MM.1S (cell line): ENCODE results near the gene ABHD16A.

Experiments used
- DNase-seq: peaks from one replicate; pipeline ENCODE4 v3.0.0-alpha.2; 2015
- H2AFZ ChIP-seq: fragments of 300-600 bp; sonication (generic); 2 replicates; pipeline ENCODE4 v1.6.0; 2016; ENCODE audit warnings: antibody characterized with exemption, low read length
- H3F3A ChIP-seq: fragments of 300-600 bp; sonication (generic); 2 replicates; pipeline ENCODE4 v1.6.1; 2016; ENCODE audit warnings: mild to moderate bottlenecking, antibody characterized with exemption, low read length, moderate library complexity, mixed read lengths; ENCODE audit not compliant: insufficient read depth
- H3K27ac ChIP-seq: fragments of 300-600 bp; sonication (generic); 2 replicates; pipeline ENCODE4 v1.5.1; 2016; ENCODE audit warnings: mild to moderate bottlenecking, low read length
- H3K27me3 ChIP-seq: fragments of 300-600 bp; sonication (generic); replicated peaks from 2 replicates; pipeline ENCODE4 v1.6.0; 2016; ENCODE audit warnings: low read length; ENCODE audit not compliant: insufficient read depth
- H3K36me3 ChIP-seq: fragments of 300-600 bp; sonication (generic); replicated peaks from 2 replicates; pipeline ENCODE4 v1.6.1; 2016; ENCODE audit warnings: mild to moderate bottlenecking, low read length, mixed read lengths; ENCODE audit not compliant: insufficient read depth
- H3K4me1 ChIP-seq: fragments of 300-600 bp; sonication (generic); 2 replicates; pipeline ENCODE4 v1.6.1; 2016; ENCODE audit warnings: low read length, mixed read lengths
- H3K4me2 ChIP-seq: fragments of 300-600 bp; sonication (generic); 2 replicates; pipeline ENCODE4 v1.6.0; 2016; ENCODE audit warnings: low read depth, low read length
- H3K4me3 ChIP-seq: fragments of 300-600 bp; sonication (generic); 2 replicates; pipeline ENCODE4 v1.5.1; 2016; ENCODE audit warnings: low read length, mixed read lengths
- H3K79me2 ChIP-seq: fragments of 300-600 bp; sonication (generic); 2 replicates; pipeline ENCODE4 v1.6.1; 2016; ENCODE audit warnings: mixed run types, low read length, mixed read lengths
- H3K9ac ChIP-seq: fragments of 300-600 bp; sonication (generic); 2 replicates; pipeline ENCODE4 v1.6.1; 2016; ENCODE audit warnings: low read length, mixed read lengths
- H3K9me2 ChIP-seq: fragments of 300-600 bp; sonication (generic); replicated peaks from 2 replicates; pipeline ENCODE4 v1.6.1; 2016; ENCODE audit warnings: mild to moderate bottlenecking, low read length, mixed read lengths; ENCODE audit not compliant: insufficient read depth
- H3K9me3 ChIP-seq: fragments of 300-600 bp; sonication (generic); replicated peaks from 2 replicates; pipeline ENCODE4 v1.6.1; 2016; ENCODE audit warnings: mild to moderate bottlenecking, low read length, mixed read lengths; ENCODE audit not compliant: insufficient read depth
- H4K20me1 ChIP-seq: fragments of 300-600 bp; sonication (generic); 2 replicates; pipeline ENCODE4 v1.6.1; 2016; ENCODE audit warnings: mild to moderate bottlenecking, low read length, moderate library complexity, mixed read lengths; ENCODE audit not compliant: insufficient read depth
- EZH2 ChIP-seq: fragments of 300-600 bp; sonication (generic); optimal IDR thresholded peaks from 2 replicates; pipeline ENCODE3; 2017; ENCODE audit warnings: low read depth, mild to moderate bottlenecking, antibody characterized with exemption, low read length, mixed read lengths
- EZH2phosphoT487 ChIP-seq: fragments of 300-600 bp; sonication (generic); IDR thresholded peaks from 2 replicates; pipeline ENCODE4 v1.6.1; 2018; ENCODE audit warnings: antibody characterized with exemption, low read length
- TF ChIP-seq, protein P1 (sequence below): fragments of 300-600 bp; sonication (generic); IDR thresholded peaks from 2 replicates; pipeline ENCODE4 v1.5.1; 2016; ENCODE audit warnings: antibody characterized with exemption, low read length, mixed read lengths

Gene ABHD16A

DNA sequence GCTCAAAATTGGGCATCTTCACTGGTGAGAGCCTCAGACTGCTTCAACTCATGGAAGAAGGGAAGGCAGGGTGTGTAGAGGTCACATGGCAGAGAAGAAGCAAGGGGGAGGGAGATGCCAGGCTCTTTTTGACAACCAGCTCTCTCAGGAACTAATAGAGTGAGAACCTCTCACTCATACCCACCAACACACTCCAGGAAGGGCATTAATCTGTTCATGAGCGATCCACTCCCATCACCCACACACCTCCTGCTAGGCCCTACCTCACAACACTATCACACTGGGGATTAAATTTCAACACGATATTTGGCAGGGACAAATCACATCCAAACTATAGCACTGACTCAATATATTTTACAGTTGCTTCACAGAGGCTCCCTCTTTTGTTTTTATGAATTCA lies 38.7 kb upstream of the ABHD16A start:
- DNase-seq: no peak
- H3F3A ChIP-seq: peaks cover 24% of the 10 kb centered on the region
- peaks cover 7% of the 10 kb centered on the region for H3K79me2 ChIP-seq
- H3K27ac ChIP-seq: no peak overlapping the region
- H3K36me3 ChIP-seq: no peaks in the 10 kb centered on the region
- TF ChIP-seq EZH2 (no peak), EZH2phosphoT487 (no peak)
- TF ChIP-seq, protein P1, sequence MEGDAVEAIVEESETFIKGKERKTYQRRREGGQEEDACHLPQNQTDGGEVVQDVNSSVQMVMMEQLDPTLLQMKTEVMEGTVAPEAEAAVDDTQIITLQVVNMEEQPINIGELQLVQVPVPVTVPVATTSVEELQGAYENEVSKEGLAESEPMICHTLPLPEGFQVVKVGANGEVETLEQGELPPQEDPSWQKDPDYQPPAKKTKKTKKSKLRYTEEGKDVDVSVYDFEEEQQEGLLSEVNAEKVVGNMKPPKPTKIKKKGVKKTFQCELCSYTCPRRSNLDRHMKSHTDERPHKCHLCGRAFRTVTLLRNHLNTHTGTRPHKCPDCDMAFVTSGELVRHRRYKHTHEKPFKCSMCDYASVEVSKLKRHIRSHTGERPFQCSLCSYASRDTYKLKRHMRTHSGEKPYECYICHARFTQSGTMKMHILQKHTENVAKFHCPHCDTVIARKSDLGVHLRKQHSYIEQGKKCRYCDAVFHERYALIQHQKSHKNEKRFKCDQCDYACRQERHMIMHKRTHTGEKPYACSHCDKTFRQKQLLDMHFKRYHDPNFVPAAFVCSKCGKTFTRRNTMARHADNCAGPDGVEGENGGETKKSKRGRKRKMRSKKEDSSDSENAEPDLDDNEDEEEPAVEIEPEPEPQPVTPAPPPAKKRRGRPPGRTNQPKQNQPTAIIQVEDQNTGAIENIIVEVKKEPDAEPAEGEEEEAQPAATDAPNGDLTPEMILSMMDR: no peak
- H3K27me3 ChIP-seq: no peaks in the 10 kb centered on the region
- no peak overlapping the region for H3K4me2 ChIP-seq
- H3K9ac ChIP-seq: no peak overlapping the region
- peaks cover 21% of the 10 kb centered on the region for H3K4me1 ChIP-seq
- H3K9me2 ChIP-seq: no peaks in the 10 kb centered on the region
- no peak overlapping the region for H3K4me3 ChIP-seq
- H4K20me1 ChIP-seq: no peaks in the 10 kb centered on the region
- H2AFZ ChIP-seq: no peak overlapping the region
- H3K9me3 ChIP-seq: no peaks in the 10 kb centered on the region

DNA sequence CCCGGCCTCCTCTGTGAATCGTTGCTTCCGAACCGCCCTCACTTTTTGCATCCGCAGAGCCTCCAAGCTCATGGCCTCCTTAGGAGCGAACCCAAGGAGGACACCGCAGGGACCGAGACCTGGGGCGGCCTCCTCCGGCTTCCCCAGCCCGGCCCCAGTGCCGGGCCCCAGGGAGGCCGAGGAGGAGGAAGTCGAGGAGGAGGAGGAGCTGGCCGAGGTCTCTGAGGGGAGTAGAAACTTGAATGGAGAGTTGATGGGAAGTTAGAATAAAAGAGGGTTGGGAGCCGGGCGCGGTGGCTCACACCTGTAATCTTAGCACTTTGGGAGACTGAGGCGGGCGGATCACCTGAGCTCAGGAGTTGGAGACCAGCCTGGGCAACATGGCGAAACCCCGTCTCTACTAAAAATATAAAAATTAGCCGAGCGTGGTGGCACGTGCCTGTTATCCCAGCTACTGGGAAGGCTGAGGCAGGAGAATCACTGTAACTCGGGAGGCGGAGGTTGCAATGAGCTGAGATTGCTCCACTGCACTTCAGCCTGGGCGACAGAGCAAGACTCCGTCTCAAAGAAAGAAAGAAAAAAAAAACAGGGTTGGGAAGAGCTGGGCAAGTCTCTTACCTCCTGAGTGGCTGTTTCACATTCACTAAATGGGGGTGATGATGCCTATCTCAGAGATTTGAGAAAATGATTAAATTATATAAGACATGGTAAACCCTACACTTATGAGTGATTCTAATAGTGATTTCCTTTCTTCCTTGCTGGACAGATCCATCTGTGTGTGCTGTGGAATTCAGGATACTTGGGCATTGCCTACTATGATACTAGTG lies 37.5 kb upstream of the ABHD16A start:
- Histone ChIP-seq H3F3A (peaks cover 35% of the 10 kb centered on the region), H4K20me1 (no peaks in the 10 kb centered on the region), H3K27me3 (no peaks in the 10 kb centered on the region), H3K27ac (peak overlapping the region; percentile 98), H3K9me3 (no peaks in the 10 kb centered on the region), H3K4me3 (peak overlapping the region; percentile 78), H3K36me3 (no peaks in the 10 kb centered on the region), H3K79me2 (peaks cover 19% of the 10 kb centered on the region), H3K4me2 (peak overlapping the region; percentile 93), H3K4me1 (peaks cover 24% of the 10 kb centered on the region), H3K9me2 (no peaks in the 10 kb centered on the region), H3K9ac (peak overlapping the region; percentile 99), H2AFZ (peak overlapping the region; percentile 47)
- DNase-seq: peak; percentile 43
- no peak for TF ChIP-seq EZH2phosphoT487
- no peak for TF ChIP-seq EZH2
- TF ChIP-seq, protein P1: no peak

GRCh38 chr6:31739639-31740396 lies 36.7 kb upstream of the ABHD16A start, which contains the start of gene MSH5:
Gene MSH5 (plus strand): TSS chr6:31740005. CDS start chr6:31740467, 462 bp downstream.
- H2AFZ ChIP-seq: peak within 1 kb of the TSS; percentile 47
- TF ChIP-seq, protein P1: no peak
- TF ChIP-seq EZH2phosphoT487: no peak
- TF ChIP-seq EZH2: no peak
- peak within 1 kb of the TSS; percentile 99 for H3K9ac ChIP-seq
- H3K79me2 ChIP-seq: peaks cover 27% of the 10 kb centered on the region
- no peaks in the 10 kb centered on the region for H3K9me2 ChIP-seq
- peak within 1 kb of the TSS; percentile 78 for H3K4me3 ChIP-seq
- peak; percentile 99 for DNase-seq
- peak within 1 kb of the TSS; percentile 99 for H3K4me2 ChIP-seq
- H3K36me3 ChIP-seq: no peaks in the 10 kb centered on the region
- peaks cover 42% of the 10 kb centered on the region for H3F3A ChIP-seq
- H3K27ac ChIP-seq: peak within 1 kb of the TSS; percentile 98
- peaks cover 24% of the 10 kb centered on the region for H3K4me1 ChIP-seq
- no peaks in the 10 kb centered on the region for H4K20me1 ChIP-seq
- H3K27me3 ChIP-seq: no peaks in the 10 kb centered on the region
- no peaks in the 10 kb centered on the region for H3K9me3 ChIP-seq
